Testis (tissue), 3 donors: Measurements from ENCODE around the gene TMEM52. TPM values are rescaled to one million over a fixed set of nuclear protein-coding genes. Genes with fewer than 3 reads are reported as not detected.

Experiments used
- DNase-seq: peaks from one replicate; pipeline ENCODE4 v3.0.0-alpha.2; 2019
- H3K27ac ChIP-seq, 2 donors: fragments of 200-600 bp; sonication (generic); one replicate each; pipeline ENCODE4 v1.5.1; 2019
- H3K27me3 ChIP-seq: fragments of 200-600 bp; sonication (generic); one replicate; pipeline ENCODE4 v1.5.1; 2019
- H3K36me3 ChIP-seq: fragments of 200-600 bp; sonication (generic); one replicate; pipeline ENCODE4 v1.5.1; 2017; ENCODE audit warnings: low read depth; ENCODE audit errors: missing control alignments
- H3K4me1 ChIP-seq: fragments of 200-600 bp; sonication (generic); one replicate; pipeline ENCODE4 v1.5.1; 2019
- H3K4me3 ChIP-seq, 2 donors: fragments of 200-600 bp; sonication (generic); one replicate each; pipeline ENCODE4 v1.5.1; 2017 to 2019
- H3K9me3 ChIP-seq: fragments of 200-600 bp; sonication (generic); one replicate; pipeline ENCODE4 v1.5.1; 2017
- CTCF ChIP-seq, 3 experiments: fragments of 450-650 bp in 2 of 3; fragments of 200-600 bp in 1 of 3; sonication (generic) in 1 of 3; IDR thresholded peaks; one replicate each; pipeline ENCODE4 v1.5.1; 2016 to 2019; ENCODE audit warnings: antibody characterized with exemption in 3 of 3, mild to moderate bottlenecking in 2 of 3, moderate library complexity in 1 of 3
- POLR2A ChIP-seq: fragments of 450-650 bp; IDR thresholded peaks from one replicate; pipeline ENCODE4 v1.6.1; 2017; ENCODE audit warnings: antibody characterized with exemption, mild to moderate bottlenecking, moderate library complexity
- WGBS, 2 donors: methylation state at CpG; one replicate each; pipeline ENCODE4 v1.1.5; 2018; 5-methylcytosine and 5-hydroxymethylcytosine counted together
- intact Hi-C: fragments of 100-400 bp; cut with DNase I; formaldehyde crosslinking; loops from one replicate; pipeline ENCODE4 v1.15.1; 2023; ENCODE audit warnings: low total_unique reads
- polyA plus RNA-seq: library from polyadenylated mRNA; stranded (reverse); fragments of 350-450 nt; fragmentation: Illumina TruSeq; extraction: RNeasy Lipid Tissue Mini Kit (QIAGEN cat#74804); gene quantifications from one replicate; pipeline ENCODE4 v1.2.3, GENCODE V29; 2014; ENCODE audit warnings: low read depth, low replicate concordance; ENCODE audit not compliant: insufficient read depth
- total RNA-seq, 2 donors: library from RNA; depleted of rRNA; stranded (reverse); fragments of >200 nt; gene quantifications; one replicate each; pipeline ENCODE4 v1.2.3, GENCODE V29; 2016

TMEM52 gene
- total and polyA plus RNA-seq, 3 donors from 2014 or later = 40.8 to 143 (median 74.0) TPM

GRCh38 chr1:1922956-1923833 lies 4.1 kb upstream of the TMEM52 start:
- TF ChIP-seq CTCF (IDR thresholded peaks at IDR 0.05) (no peak), POLR2A (no peak)
- Histone ChIP-seq H3K36me3 (no peaks in the 10 kb centered on the region), H3K4me1 (peaks cover 7% of the 10 kb centered on the region), H3K27me3 (no peaks in the 10 kb centered on the region), H3K27ac (no peak overlapping the region), H3K4me3 (no peak overlapping the region), H3K9me3 (no peaks in the 10 kb centered on the region)
- DNase-seq = no peak
- WGBS, 2 donors = 67 to 81% methylated on average over 3 to 28 of the region's 29 CpGs
- intact Hi-C loops = no loop called here

- no peak overlapping the region for H3K4me3 ChIP-seq
- peaks cover 10% of the 10 kb centered on the region for H3K4me1 ChIP-seq
- no peaks in the 10 kb centered on the region for H3K36me3 ChIP-seq
- intact Hi-C loops = no loop called here
- H3K27ac ChIP-seq = no peak overlapping the region
- H3K27me3 ChIP-seq = no peaks in the 10 kb centered on the region
- H3K9me3 ChIP-seq = no peaks in the 10 kb centered on the region
- TF ChIP-seq CTCF (IDR thresholded peaks at IDR 0.05) (no peak), POLR2A (no peak)
- 86% methylated on average over 6 of the region's 6 CpGs; no CpG with 5 or more reads in 1 of the 2 donors for WGBS, 2 donors
- no peak for DNase-seq
Measured at GRCh38 chr1:1922702-1922955, 3.5 kb upstream of the TMEM52 start.

GRCh38 chr1:1921901-1922701 lies 3.0 kb upstream of the TMEM52 start:
- intact Hi-C loops = no loop called here
- TF ChIP-seq POLR2A (no peak), CTCF (IDR thresholded peaks at IDR 0.05) (no peak)
- H3K36me3 ChIP-seq = no peaks in the 10 kb centered on the region
- H3K4me1 ChIP-seq = peaks cover 13% of the 10 kb centered on the region
- H3K27me3 ChIP-seq = no peaks in the 10 kb centered on the region
- 93 to 100% methylated on average over 1 to 16 of the region's 16 CpGs for WGBS, 2 donors
- DNase-seq = no peak
- no peak overlapping the region for H3K27ac ChIP-seq
- H3K9me3 ChIP-seq = no peaks in the 10 kb centered on the region
- H3K4me3 ChIP-seq = no peak overlapping the region

GRCh38 chr1:1921459-1921862 lies 2.4 kb upstream of the TMEM52 start:
- Histone ChIP-seq H3K27ac (no peak overlapping the region), H3K36me3 (no peaks in the 10 kb centered on the region), H3K4me3 (no peak overlapping the region), H3K4me1 (peaks cover 13% of the 10 kb centered on the region), H3K9me3 (no peaks in the 10 kb centered on the region), H3K27me3 (no peaks in the 10 kb centered on the region)
- TF ChIP-seq CTCF (IDR thresholded peaks at IDR 0.05) (no peak), POLR2A (no peak)
- WGBS, 2 donors = 83% methylated on average over 6 of the region's 6 CpGs; no CpG with 5 or more reads in 1 of the 2 donors
- intact Hi-C loops = no loop called here
- DNase-seq = no peak
